Caco-2 (cell line): ENCODE results near the gene DNAJB11. TPM values are rescaled to one million over a fixed set of nuclear protein-coding genes. Genes with fewer than 3 reads are reported as not detected.

Experiments
- BruUV-seq: library from RNA; stranded (reverse); fragments of 400-500 nt; replicated peaks from 2 replicates; lab custom pipeline; 2021; lab: Mats Ljungman, UMichigan
- CTCF ChIA-PET: fragments of 300-600 bp; sonication (Branson Sonifier 250); formaldehyde crosslinking; loops from one replicate; lab custom pipeline; 2022; ENCODE audit warnings: antibody characterized with exemption; lab: Charles Lee
- POLR2A ChIA-PET: fragments of 300-600 bp; sonication (Branson Sonifier 250); formaldehyde crosslinking; loops from one replicate; lab custom pipeline; 2022; ENCODE audit warnings: antibody characterized with exemption; lab: Charles Lee
- DNase-seq, 2 experiments: peaks; one replicate each; pipeline versions ENCODE4 v3.0.0 to v3.0.0-alpha.2; 2020 to 2022
- H3K27me3 ChIP-seq: replicated peaks from 2 replicates; pipeline ENCODE4 v1.6.0; 2011; ENCODE audit warnings: low read length; ENCODE audit not compliant: control insufficient read depth, insufficient read depth
- H3K36me3 ChIP-seq: 2 replicates; pipeline ENCODE4 v1.5.1; 2011; ENCODE audit warnings: low read length; ENCODE audit not compliant: control insufficient read depth, insufficient read depth
- H3K4me1 ChIP-seq: fragments of 250-450 bp; sonication (Bioruptor Pico); 2 replicates; pipeline ENCODE4 v1.5.1; 2020; ENCODE audit warnings: mild to moderate bottlenecking
- H3K4me3 ChIP-seq: 2 replicates; pipeline ENCODE4 v1.5.1; 2011; ENCODE audit warnings: low read depth, mild to moderate bottlenecking, control low read depth, low read length
- H3K9me3 ChIP-seq: fragments of 250-450 bp; sonication (Bioruptor Pico); 2 replicates; pipeline ENCODE4 v1.5.1; 2020; ENCODE audit warnings: mild to moderate bottlenecking, moderate library complexity
- H3K27ac Mint-ChIP-seq: one replicate; pipeline ENCODE4 v1.8.0; 2022; ENCODE audit warnings: mixed read lengths; ENCODE audit not compliant: unreplicated experiment
- H3K27me3 Mint-ChIP-seq: one replicate; pipeline ENCODE4 v1.8.0; 2022; ENCODE audit warnings: mixed read lengths; ENCODE audit not compliant: insufficient read depth, unreplicated experiment
- H3K36me3 Mint-ChIP-seq: one replicate; pipeline ENCODE4 v1.8.0; 2022; ENCODE audit warnings: mild to moderate bottlenecking, mixed read lengths; ENCODE audit not compliant: insufficient read depth, unreplicated experiment
- H3K4me1 Mint-ChIP-seq: one replicate; pipeline ENCODE4 v1.8.0; 2022; ENCODE audit warnings: low read depth, mixed read lengths; ENCODE audit not compliant: unreplicated experiment
- H3K4me3 Mint-ChIP-seq: one replicate; pipeline ENCODE4 v1.8.0; 2022; ENCODE audit warnings: mild to moderate bottlenecking, moderate library complexity, mixed read lengths; ENCODE audit not compliant: unreplicated experiment
- H3K9me3 Mint-ChIP-seq: one replicate; pipeline ENCODE4 v1.8.0; 2022; ENCODE audit warnings: mixed read lengths; ENCODE audit not compliant: unreplicated experiment
- intact Hi-C: fragments of 100-400 bp; cut with micrococcal nuclease; formaldehyde crosslinking; loops from one replicate; pipeline ENCODE4 v1.10.0; 2022; ENCODE audit not compliant: unreplicated experiment
- total RNA-seq: library from RNA; stranded (reverse); gene quantifications from 2 replicates; pipeline ENCODE4 v1.2.3, GENCODE V29; 2022
- TF ChIP-seq, protein P1 (sequence below), 2 experiments: fragments of 200-600 bp in 1 of 2; IDR thresholded peaks; 1 replicate in 1 of 2; 2 replicates in 1 of 2; pipeline versions ENCODE4 v1.5.1 to v1.8.0; 2011 to 2022; ENCODE audit warnings: antibody characterized with exemption in 1 of 2, control low read depth in 1 of 2, inconsistent platforms in 1 of 2, low read depth in 1 of 2, low read length in 1 of 2, mild to moderate bottlenecking in 1 of 2, moderate library complexity in 1 of 2; ENCODE audit not compliant: insufficient read depth in 1 of 2, severe bottlenecking in 1 of 2, unreplicated experiment in 1 of 2

The DNAJB11 gene
- total RNA-seq, 1 experiment from 2014 or later, result 95.7 TPM

DNA sequence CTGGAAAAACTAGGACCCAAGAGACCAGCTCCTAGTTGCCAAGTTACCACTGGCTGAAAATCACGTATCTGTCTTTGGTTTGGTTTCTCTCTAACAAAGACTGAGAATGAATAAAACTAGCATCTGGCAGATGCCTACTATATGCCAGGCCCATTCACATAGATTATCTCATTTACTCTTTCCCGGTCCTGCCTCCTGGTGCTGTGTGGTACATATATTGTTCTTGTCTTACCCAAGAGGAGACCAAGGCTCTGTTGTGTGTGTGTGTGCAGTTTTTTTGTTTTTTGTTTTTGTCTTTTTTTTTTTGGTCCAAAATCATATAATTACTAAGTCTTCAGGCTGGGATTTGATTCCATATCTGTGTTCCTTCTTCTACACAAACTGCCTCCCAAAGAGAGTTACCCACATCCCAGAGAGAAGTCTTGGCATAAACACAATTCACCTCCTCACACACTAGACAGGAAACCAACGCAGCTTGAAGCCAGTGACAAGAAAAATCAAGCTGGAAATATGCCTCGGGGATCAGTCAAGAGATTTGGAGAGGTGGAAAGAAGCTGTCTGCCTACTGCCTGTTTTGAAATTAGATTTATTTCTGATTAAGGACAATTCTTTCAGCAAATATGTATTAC lies 43.2 kb downstream of the DNAJB11 start:
- peaks cover 14% of the 10 kb centered on the region; the same call in 1 of the 2 replicates for H3K4me1 ChIP-seq
- H3K27ac Mint-ChIP-seq, result peak overlapping the region; percentile 81
- BruUV-seq, result no TSS peak
- no peak for DNase-seq
- intact Hi-C loops, result loop anchor here (1.0 kb wide), 2 partner anchors 24 to 62 kb away; no protein-coding TSS in a partner anchor
- 0 out of 2 replicates have a peak, but pooled peaks cover 4% of the 10 kb centered on the region for H3K36me3 ChIP-seq
- H3K27me3 ChIP-seq, result no peaks in the 10 kb centered on the region
- H3K4me1 Mint-ChIP-seq, result peaks cover 26% of the 10 kb centered on the region
- CTCF ChIA-PET, result interaction anchor here (0.7 to 3.2 kb wide), 5 partner anchors 25 to 529 kb away, joined by 3 to 14 read pairs (median 4); no protein-coding TSS in a partner anchor
- POLR2A ChIA-PET, result interaction anchor here (0.5 to 1.3 kb wide), 3 partner anchors 132 to 984 kb away, joined by 3 read pairs; partner anchors contain the start of gene EIF4A2
- no peaks in the 10 kb centered on the region for H3K27me3 Mint-ChIP-seq
- peak overlapping the region; percentile 34 for H3K4me3 Mint-ChIP-seq
- H3K9me3 Mint-ChIP-seq, result peaks cover 5% of the 10 kb centered on the region
- H3K4me3 ChIP-seq, result peak overlapping the region; percentile 33
- peaks cover 6% of the 10 kb centered on the region for H3K36me3 Mint-ChIP-seq
- TF ChIP-seq, protein P1, sequence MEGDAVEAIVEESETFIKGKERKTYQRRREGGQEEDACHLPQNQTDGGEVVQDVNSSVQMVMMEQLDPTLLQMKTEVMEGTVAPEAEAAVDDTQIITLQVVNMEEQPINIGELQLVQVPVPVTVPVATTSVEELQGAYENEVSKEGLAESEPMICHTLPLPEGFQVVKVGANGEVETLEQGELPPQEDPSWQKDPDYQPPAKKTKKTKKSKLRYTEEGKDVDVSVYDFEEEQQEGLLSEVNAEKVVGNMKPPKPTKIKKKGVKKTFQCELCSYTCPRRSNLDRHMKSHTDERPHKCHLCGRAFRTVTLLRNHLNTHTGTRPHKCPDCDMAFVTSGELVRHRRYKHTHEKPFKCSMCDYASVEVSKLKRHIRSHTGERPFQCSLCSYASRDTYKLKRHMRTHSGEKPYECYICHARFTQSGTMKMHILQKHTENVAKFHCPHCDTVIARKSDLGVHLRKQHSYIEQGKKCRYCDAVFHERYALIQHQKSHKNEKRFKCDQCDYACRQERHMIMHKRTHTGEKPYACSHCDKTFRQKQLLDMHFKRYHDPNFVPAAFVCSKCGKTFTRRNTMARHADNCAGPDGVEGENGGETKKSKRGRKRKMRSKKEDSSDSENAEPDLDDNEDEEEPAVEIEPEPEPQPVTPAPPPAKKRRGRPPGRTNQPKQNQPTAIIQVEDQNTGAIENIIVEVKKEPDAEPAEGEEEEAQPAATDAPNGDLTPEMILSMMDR (IDR thresholded peaks at IDR 0.05; ENCODE audit: insufficient read depth in 1 of 2, low read depth in 1 of 2, low read length in 1 of 2, severe bottlenecking in 1 of 2, unreplicated experiment in 1 of 2), result no peak
- H3K9me3 ChIP-seq, result no peaks in the 10 kb centered on the region

DNA sequence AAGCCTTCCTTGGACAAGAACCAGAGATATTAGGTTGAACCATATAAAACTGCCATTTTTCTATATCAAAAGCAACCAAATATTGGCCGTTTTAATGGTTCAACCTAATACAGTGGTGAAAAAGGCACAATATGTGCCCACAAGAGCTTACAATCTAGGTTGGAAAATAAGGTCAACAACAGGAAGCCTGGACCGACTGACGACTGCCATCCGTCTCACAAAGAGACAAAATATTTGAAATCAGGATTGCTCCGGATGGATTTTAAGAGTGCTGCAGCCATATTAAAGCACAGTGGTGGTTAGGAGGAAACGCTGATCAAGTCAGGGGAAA lies 43.7 kb downstream of the DNAJB11 start:
- peak overlapping the region; percentile 33 for H3K4me3 ChIP-seq
- CTCF ChIA-PET, result interaction anchor here (0.6 to 3.2 kb wide), 18 partner anchors 14 to 530 kb away, joined by 3 to 14 read pairs (median 4); partner anchors contain the start of genes DNAJB11, EIF4A2 and KNG1
- no peaks in the 10 kb centered on the region for H3K9me3 ChIP-seq
- DNase-seq, result no peak
- Mint-ChIP-seq H3K9me3 (peaks cover under 1% of the 10 kb centered on the region), H3K4me1 (peaks cover 26% of the 10 kb centered on the region), H3K4me3 (peak overlapping the region; percentile 10), H3K27ac (no peak overlapping the region), H3K36me3 (peaks cover 6% of the 10 kb centered on the region), H3K27me3 (no peaks in the 10 kb centered on the region)
- H3K36me3 ChIP-seq, result 0 out of 2 replicates have a peak, but pooled peaks cover 4% of the 10 kb centered on the region
- POLR2A ChIA-PET, result interaction anchor here (0.5 to 1.3 kb wide), 4 partner anchors 47 to 984 kb away, joined by 3 read pairs; partner anchors contain the start of genes EIF4A2 and TBCCD1
- no peaks in the 10 kb centered on the region for H3K27me3 ChIP-seq
- BruUV-seq, result no TSS peak
- TF ChIP-seq, protein P1 (IDR thresholded peaks at IDR 0.05; ENCODE audit: insufficient read depth in 1 of 2, low read depth in 1 of 2, low read length in 1 of 2, severe bottlenecking in 1 of 2, unreplicated experiment in 1 of 2), result no peak
- peaks cover 14% of the 10 kb centered on the region; the same call in 1 of the 2 replicates for H3K4me1 ChIP-seq
- intact Hi-C loops, result loop anchor here (1.0 kb wide), 2 partner anchors 25 to 63 kb away; no protein-coding TSS in a partner anchor
